NOMO-1 (cell line): ENCODE results near the gene BMF.

ENCODE experiments used
- DNase-seq, 2 experiments: peaks; one replicate each; lab custom pipeline; 2025; ENCODE audit not compliant: unreplicated experiment in 2 of 2; lab: John Stamatoyannopoulos, UW

BMF gene

DNA sequence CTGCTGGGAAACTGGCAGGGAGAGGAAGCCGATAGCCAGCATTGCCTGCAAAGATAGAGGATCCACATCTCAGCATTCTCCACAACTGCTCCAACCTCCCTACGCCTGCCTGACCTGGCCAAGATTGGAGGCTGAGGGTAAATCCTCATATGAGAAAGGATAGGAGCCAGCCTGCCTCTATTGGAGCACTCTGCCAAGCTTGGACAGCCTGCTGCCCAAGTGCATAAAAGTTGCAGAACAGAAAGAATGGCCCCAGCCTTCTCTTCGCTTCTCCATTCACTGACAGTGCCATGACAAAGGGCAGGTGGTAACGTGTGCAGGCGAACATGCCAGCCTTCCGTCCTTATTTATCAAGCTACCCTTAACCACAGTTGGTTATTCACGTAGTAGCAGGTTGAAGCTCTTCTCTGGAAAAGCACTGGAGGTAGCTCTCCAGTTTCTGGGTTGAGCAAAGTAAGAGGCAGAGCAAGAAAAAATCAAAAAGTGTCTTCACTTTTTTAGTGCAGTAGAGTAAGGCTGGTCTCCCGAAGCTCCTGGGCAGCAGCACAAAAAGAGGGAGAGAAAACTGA, 4.3 kb downstream of the BMF start:
- no peak for DNase-seq

- no peak for DNase-seq
These were observed 4.8 kb downstream of the BMF start for GRCh38 chr15:40103864-40104271.

DNA sequence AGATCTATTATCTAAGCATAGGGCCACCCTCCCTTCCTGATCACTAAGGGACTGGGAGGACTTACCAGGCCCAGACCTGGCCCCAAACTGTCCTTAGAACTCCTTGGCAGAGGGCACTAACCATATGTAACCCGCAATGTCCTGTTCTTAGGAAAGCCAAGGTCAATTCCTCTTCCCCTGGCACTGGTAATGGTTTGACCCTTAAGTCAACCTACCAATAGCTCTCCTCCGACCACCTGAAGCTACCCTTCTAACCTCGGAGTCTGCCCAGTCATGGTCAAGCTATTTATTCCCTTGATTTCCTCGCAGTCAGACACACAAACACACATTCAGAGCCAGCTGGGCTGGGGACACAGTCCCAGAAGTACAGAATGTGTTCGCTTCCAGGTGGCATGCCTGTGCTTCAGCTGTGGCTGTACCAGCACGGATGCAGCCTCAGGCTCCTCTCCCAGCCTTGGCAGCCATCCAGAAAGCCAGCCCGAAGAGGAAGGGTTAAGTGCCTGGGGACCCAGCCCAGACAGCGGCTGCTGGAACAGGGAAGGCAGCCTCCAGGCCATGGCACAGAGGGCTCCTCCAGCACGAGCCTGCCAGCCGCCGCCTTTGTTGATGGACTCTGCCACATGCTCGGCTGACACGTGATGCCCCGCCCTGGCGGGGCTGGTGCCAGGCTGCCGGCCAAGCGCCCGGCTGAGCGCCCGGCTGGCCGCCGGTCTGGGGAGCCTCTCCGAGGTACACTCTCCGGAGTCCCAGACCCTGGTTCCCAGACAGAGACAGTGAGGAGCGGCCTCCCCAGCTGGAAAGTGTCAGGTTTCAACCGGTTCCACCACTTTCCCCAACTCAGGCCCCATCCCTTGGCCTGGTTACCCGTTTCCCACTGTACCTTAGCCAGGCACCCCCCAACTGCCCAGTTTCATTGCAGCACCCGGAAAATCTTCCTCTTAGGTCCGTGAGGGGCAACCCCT, 5.5 kb downstream of the BMF start:
- DNase-seq, result no peak

DNA sequence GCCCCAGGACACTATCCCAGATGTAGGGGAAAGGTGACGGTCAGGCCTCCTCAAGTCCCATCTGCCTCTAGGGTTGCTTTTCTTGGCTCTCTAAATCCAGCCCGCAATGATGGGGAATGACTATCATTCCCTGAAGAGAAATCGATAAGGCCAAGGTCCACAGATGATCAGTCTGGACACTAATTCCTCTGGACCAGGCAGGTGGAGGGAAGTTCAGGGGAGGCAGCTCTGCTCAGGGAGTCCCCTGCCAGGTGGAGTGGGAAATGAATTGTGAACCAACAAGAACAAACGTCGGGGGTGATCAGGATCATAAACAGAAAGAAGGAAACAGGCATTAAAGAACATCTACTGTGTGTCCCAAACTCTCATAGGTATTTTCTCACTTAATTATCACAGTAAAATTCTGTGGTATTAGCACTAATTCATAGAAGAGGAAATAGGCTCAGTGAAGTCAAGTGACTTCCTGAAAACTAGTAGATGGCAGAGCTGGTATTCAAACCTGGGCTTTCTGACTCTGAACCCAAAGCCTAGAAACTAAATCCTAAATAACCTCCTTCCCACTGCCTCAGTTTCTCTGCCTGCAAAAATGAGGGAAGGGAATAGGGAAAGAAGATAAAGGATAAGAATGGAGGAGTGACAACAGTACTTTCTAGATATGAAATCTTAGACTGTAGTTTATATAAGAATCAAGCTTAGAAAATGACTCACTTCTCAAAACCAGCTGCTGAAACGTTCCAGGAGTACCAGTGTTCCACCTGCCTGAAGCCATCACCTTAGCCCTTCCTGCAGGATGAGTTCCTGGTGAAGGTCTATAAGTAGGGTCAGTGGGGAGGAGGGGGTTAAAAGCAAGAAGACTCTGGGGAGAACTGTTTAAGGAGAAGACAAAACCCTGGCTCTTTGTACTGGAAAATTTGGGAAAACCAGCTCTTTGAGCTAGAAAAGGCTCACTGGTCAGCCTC, 7.5 kb downstream of the BMF start:
- DNase-seq, result peak; percentile 22 to 60

DNA sequence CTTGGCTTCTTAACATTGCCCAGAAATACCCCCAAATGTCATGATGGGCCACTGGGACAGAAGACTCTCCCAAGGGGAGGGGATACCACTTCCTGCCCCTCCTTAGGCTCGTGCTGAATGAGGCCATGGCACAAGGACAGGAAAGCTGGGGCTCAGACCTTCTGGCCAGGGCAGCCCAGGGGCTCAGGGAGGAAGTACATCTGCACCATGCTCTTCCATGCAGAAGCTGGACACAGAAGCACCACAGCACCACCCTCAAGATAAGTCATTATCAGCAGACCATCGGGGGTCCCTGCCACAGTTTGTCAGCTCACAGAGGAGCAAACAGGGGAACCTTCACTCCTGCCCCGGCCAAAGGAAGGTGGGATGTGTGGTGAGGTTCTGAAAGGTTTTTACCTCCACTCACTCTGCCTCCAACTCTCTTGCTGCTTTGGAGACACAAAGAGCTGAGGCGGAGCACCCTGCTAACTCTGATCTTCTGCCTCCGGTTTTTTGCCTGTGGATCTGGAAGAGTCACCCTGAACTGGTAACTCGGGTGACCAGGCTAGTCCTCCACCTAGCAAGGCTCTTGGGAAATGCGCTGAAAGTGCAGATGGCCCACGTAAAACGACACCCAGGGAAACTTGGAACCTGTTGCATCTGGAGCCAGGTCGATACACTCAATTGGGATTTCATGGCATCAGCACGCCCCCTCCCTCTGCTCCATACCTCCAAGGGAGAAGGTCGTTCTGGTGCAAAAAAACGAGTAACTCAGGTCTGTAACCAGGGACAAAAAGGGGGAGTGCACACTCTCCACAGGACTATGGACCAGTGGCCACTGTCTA, 8.3 kb downstream of the BMF start:
- no peak for DNase-seq

GRCh38 chr15:40098489-40099261, 10.0 kb downstream of the BMF start:
- peak; percentile 82 to 86 for DNase-seq

GRCh38 chr15:40097968-40098476, 10.7 kb downstream of the BMF start:
- DNase-seq, result peak; percentile 21 to 58

DNA sequence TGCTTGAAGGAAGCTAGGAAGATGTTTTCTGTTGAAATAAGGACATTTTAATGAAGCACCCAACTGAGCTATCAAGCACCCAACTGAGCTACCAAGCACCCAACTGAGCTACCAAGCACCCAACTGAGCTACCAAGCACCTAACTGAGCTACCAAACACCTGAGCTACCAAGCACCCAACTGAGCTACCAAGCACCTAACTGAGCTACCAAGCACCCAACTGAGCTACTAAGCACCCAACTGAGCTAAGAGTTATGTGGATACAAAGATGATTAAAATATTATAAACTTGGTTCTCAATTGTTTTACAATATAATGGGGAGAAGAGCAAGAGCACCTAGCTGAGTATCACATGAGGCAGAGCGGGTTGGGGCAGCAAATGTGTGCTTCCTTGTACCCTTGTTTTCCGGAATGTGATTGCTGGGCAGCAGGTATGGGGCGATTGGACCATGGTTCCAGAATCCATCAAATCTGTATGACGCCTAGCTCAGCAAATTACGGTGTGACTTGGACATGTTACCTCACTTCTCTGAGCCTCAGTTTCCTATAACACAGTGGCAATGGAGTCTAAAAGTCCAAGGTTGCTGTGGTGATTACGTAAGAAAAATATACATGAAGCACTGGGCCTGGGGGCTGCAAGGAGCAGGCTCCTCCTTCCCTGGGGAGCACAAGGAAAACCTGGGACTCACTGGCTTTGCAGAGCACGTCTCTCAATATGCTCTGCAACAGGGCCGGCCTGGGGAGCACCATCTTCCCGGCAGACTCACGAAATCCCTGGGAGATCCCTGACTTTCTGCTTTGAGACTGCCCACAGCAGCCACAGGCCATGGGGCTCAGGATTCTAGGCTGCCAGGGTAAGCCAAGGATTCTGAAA, 11.3 kb downstream of the BMF start:
- no peak for DNase-seq

GRCh38 chr15:40096094-40096891, 12.4 kb downstream of the BMF start:
- no peak for DNase-seq

- no peak for DNase-seq
These were observed 13.1 kb downstream of the BMF start for GRCh38 chr15:40095371-40096093.

- DNase-seq, result no peak
These were observed 14.5 kb downstream of the BMF start for GRCh38 chr15:40094156-40094555.

DNA sequence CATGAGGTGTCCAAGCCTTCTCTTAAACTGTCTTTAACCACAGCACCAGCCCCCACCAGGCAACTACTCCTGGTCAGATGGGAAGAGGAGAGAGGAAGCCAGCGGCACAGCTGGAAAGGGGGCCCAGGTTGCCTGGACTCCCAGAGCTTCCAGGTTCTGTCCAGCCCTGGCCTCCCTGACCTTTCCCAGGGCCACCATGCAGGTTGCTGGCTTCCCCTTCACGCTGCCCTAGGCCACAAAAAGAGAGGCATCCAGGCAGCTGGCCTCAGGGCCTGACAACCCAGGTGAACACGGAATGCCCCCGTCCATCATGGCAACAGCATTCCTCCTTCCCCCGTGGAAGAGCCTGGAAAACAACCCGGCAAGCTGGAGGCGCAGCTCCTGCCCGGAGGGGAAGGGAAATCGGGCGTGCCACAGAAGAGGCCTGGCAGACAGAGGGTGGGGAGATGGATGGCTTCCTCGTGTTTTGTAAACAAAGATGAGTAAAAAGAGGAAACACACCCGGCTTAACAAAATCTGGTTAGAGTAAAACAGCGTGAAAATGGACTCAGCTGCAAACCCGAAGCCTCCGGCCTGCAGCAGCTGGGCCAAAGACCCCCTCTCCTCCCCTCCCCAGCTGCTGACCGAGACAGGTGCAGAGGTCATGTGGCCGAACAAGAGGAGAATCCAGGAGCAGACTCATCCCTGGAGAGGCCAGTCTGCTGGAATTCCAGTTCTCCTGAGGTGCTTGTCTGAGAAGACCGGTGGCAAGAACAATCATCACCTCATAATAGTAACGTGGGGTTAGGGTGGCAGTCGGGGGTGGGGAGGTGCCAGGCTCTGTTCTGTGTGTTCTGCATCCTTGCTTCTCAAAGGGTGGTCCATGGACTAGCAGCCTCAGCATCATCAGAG, 15.5 kb downstream of the BMF start:
- peak; percentile 29 to 53 for DNase-seq

GRCh38 chr15:40092256-40092978, 16.3 kb downstream of the BMF start:
- peak; percentile 41 to 44 for DNase-seq

DNA sequence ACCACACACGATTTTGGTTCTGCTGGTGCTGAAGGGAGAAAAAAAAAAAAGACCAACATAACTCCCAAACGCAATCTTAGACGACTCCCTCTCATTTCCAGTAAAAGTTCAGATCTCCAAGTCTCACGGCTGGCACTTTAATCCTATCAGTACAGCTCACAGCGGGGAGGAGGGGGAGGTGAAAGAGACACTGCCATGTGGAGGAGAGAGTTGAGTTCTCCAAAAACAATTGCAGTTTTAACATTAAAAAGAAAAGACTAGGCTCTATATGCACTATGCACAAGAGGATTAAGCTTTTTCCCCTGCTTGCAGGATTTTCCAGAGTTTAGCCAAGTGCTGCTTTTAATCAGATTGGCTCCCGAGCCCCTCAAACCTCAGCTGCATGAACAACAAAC, 16.8 kb downstream of the BMF start:
- no peak for DNase-seq

GRCh38 chr15:40090774-40091455, 17.8 kb downstream of the BMF start:
- DNase-seq, result no peak
